ENCODE results near the gene COL20A1.

DNA sequence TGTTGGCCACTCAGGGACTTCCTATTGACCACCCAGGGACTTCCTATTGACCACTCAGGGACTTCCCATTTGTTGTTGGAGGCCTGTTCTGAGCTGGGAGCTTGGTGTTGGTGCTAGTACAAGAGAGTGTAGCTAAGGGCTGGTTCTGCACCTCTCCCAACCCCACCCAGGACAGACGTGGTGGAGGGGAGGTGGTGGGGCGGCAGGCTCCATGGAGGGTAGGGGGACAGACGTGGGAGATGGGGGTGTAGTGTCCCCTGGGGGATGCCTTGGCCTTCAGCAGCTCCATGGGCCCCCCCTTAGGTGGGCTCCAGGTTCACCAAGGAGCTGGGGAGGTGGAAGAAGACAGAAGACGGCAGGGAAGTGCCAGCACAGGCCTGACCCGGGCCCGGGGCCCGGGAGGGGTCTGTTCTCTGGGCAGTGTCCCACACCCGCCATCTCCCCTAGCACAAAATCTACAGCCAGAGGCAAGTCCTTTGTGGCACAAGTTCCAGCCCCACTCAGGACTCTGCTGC lies 34.3 kb downstream of the COL20A1 start:
- TF ChIP-seq EP300 (IDR thresholded peaks at IDR 0.05) (no peak), CTCF (IDR thresholded peaks at IDR 0.05) (no peak), POLR2A (IDR thresholded peaks at IDR 0.05) (no peak)
